Measurements from ENCODE around the gene BANP. TPM values are rescaled to one million over a fixed set of nuclear protein-coding genes. Genes with fewer than 3 reads are reported as not detected.

Gene BANP
- total RNA-seq, 1 experiment from 2014 or later: 24.2 TPM

- Histone ChIP-seq H3K9ac (ENCODE audit: low read length) (no peak overlapping the region), H2AFZ (ENCODE audit: low read length) (no peak overlapping the region), H3K36me3 (ENCODE audit: low read depth, low read length) (no peaks in the 10 kb centered on the region), H3K27me3 (ENCODE audit: low read length) (no peaks in the 10 kb centered on the region), H3K9me2 (replicated peaks; ENCODE audit: low read length) (no peaks in the 10 kb centered on the region), H4K20me1 (ENCODE audit: low read length) (no peaks in the 10 kb centered on the region), H3K79me2 (ENCODE audit: low read length) (no peaks in the 10 kb centered on the region), H3K4me3 (ENCODE audit: low read length) (no peak overlapping the region), H3K9me3 (ENCODE audit: low read length) (no peaks in the 10 kb centered on the region), H3F3A (ENCODE audit: low read length, unreplicated experiment) (no peaks in the 10 kb centered on the region), H3K4me2 (ENCODE audit: low read length) (no peak overlapping the region), H3K27ac (ENCODE audit: low read length) (no peak overlapping the region), H3K4me1 (ENCODE audit: insufficient read depth, low read length) (no peaks in the 10 kb centered on the region)
- TF ChIP-seq, protein P1, sequence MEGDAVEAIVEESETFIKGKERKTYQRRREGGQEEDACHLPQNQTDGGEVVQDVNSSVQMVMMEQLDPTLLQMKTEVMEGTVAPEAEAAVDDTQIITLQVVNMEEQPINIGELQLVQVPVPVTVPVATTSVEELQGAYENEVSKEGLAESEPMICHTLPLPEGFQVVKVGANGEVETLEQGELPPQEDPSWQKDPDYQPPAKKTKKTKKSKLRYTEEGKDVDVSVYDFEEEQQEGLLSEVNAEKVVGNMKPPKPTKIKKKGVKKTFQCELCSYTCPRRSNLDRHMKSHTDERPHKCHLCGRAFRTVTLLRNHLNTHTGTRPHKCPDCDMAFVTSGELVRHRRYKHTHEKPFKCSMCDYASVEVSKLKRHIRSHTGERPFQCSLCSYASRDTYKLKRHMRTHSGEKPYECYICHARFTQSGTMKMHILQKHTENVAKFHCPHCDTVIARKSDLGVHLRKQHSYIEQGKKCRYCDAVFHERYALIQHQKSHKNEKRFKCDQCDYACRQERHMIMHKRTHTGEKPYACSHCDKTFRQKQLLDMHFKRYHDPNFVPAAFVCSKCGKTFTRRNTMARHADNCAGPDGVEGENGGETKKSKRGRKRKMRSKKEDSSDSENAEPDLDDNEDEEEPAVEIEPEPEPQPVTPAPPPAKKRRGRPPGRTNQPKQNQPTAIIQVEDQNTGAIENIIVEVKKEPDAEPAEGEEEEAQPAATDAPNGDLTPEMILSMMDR (conservative IDR thresholded peaks at IDR 0.05; ENCODE audit: low read depth, low read length): no peak
- TF ChIP-seq EZH2 (IDR thresholded peaks at IDR 0.05; ENCODE audit: low read length, unreplicated experiment): no peak
- TF ChIP-seq EZH2phosphoT487 (IDR thresholded peaks at IDR 0.05; ENCODE audit: borderline replicate concordance, low read length): no peak
- ATAC-seq (no peak), DNase-seq (no peak)
- intact Hi-C loops (cut with micrococcal nuclease): no loop called here
- ChIA-PET CTCF (no interaction called here), POLR2A (ENCODE audit: unreplicated experiment) (no interaction called here)
- BruUV-seq (replicated peaks): no TSS peak
These were observed 126.3 kb downstream of the BANP start for GRCh38 chr16:88077328-88078108.

DNA sequence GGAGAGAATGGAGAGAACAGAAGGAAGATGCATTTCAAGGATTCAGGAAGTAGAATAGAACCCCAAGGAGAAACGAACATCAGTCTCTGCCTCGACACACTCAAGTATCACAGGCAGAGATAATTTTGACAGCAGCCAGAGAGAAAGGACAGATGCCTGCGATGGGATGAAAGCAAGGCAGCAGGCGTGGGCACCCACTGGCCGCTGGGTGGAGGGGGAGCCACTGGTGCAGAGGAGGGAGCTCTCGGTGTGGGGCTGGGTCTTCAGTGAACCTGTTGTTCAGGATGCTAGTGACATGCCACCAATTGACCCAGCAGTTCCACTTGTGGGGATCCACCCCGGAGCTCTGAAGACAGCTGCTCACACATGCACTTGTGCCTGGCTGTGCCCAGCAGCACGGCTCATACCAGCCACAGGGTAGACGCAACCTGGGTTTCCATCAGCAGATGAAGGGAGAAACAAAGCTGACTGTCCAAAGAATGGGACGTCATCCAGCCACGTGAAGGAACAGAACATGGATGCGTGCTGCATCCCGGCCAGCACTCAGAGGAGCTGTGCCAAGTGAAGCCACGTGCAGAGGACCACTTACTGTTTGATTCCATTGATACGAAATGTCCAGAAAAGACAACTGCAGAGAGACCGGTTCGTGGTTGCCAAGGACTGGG is 127.0 kb downstream of the BANP start:
- ChIA-PET CTCF (no interaction called here), POLR2A (ENCODE audit: unreplicated experiment) (no interaction called here)
- H3K4me1 ChIP-seq (ENCODE audit: insufficient read depth, low read length): no peaks in the 10 kb centered on the region
- H3K9me2 ChIP-seq (replicated peaks; ENCODE audit: low read length): no peaks in the 10 kb centered on the region
- no peak for DNase-seq
- H4K20me1 ChIP-seq (ENCODE audit: low read length): no peaks in the 10 kb centered on the region
- no peak overlapping the region for H2AFZ ChIP-seq (ENCODE audit: low read length)
- no peak overlapping the region for H3K4me3 ChIP-seq (ENCODE audit: low read length)
- no peaks in the 10 kb centered on the region for H3F3A ChIP-seq (ENCODE audit: low read length, unreplicated experiment)
- no peak overlapping the region for H3K9ac ChIP-seq (ENCODE audit: low read length)
- H3K36me3 ChIP-seq (ENCODE audit: low read depth, low read length): no peaks in the 10 kb centered on the region
- no peaks in the 10 kb centered on the region for H3K9me3 ChIP-seq (ENCODE audit: low read length)
- TF ChIP-seq EZH2 (IDR thresholded peaks at IDR 0.05; ENCODE audit: low read length, unreplicated experiment) (no peak), EZH2phosphoT487 (IDR thresholded peaks at IDR 0.05; ENCODE audit: borderline replicate concordance, low read length) (no peak)
- TF ChIP-seq, protein P1 (conservative IDR thresholded peaks at IDR 0.05; ENCODE audit: low read depth, low read length): no peak
- intact Hi-C loops (cut with micrococcal nuclease): no loop called here
- H3K79me2 ChIP-seq (ENCODE audit: low read length): no peaks in the 10 kb centered on the region
- no peak overlapping the region for H3K27ac ChIP-seq (ENCODE audit: low read length)
- ATAC-seq: no peak
- no TSS peak for BruUV-seq (replicated peaks)
- no peak overlapping the region for H3K4me2 ChIP-seq (ENCODE audit: low read length)
- H3K27me3 ChIP-seq (ENCODE audit: low read length): no peaks in the 10 kb centered on the region

DNA sequence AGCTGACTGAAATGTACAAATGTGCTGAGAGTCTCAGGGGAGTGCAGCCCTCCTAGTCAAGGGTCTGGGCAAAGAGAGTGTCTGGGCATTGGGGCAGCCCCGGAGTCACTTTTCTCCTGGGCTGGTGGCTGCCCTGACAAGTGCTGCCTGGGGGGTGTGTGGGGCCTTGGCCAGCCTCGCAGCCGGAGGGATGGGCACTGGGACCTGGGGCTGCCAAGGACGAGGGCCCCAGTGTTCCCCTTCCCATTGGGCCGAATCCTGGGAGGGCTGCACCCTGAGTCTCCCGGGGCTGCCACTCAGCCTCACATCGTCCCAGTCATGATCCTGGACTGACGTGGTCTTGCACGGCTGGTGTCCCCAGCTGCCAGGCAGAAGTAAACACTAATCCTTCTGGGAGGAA is 132.3 kb downstream of the BANP start:
- no peaks in the 10 kb centered on the region for H3K9me3 ChIP-seq (ENCODE audit: low read length)
- intact Hi-C loops (cut with micrococcal nuclease): no loop called here
- H3K9ac ChIP-seq (ENCODE audit: low read length): no peak overlapping the region
- ChIA-PET CTCF (no interaction called here), POLR2A (ENCODE audit: unreplicated experiment) (no interaction called here)
- ATAC-seq: no peak
- no peak overlapping the region for H3K4me2 ChIP-seq (ENCODE audit: low read length)
- no peaks in the 10 kb centered on the region for H4K20me1 ChIP-seq (ENCODE audit: low read length)
- H3K79me2 ChIP-seq (ENCODE audit: low read length): no peaks in the 10 kb centered on the region
- H3K9me2 ChIP-seq (replicated peaks; ENCODE audit: low read length): no peaks in the 10 kb centered on the region
- no TSS peak for BruUV-seq (replicated peaks)
- no peak for DNase-seq
- H3K27me3 ChIP-seq (ENCODE audit: low read length): no peaks in the 10 kb centered on the region
- no peaks in the 10 kb centered on the region for H3K36me3 ChIP-seq (ENCODE audit: low read depth, low read length)
- H3K27ac ChIP-seq (ENCODE audit: low read length): no peak overlapping the region
- TF ChIP-seq, protein P1 (conservative IDR thresholded peaks at IDR 0.05; ENCODE audit: low read depth, low read length): no peak
- TF ChIP-seq EZH2 (IDR thresholded peaks at IDR 0.05; ENCODE audit: low read length, unreplicated experiment): no peak
- no peak for TF ChIP-seq EZH2phosphoT487 (IDR thresholded peaks at IDR 0.05; ENCODE audit: borderline replicate concordance, low read length)
- H3K4me3 ChIP-seq (ENCODE audit: low read length): no peak overlapping the region
- H3F3A ChIP-seq (ENCODE audit: low read length, unreplicated experiment): no peaks in the 10 kb centered on the region
- no peak overlapping the region for H2AFZ ChIP-seq (ENCODE audit: low read length)
- H3K4me1 ChIP-seq (ENCODE audit: insufficient read depth, low read length): no peaks in the 10 kb centered on the region

All from PC-3 (cell line).